Stimulated activated CD4-positive, alpha-beta T cell treated with anti-CD3 and anti-CD28 coated beads, Interleukin-2, amount 100 ng/mL, for 48 hours (primary cell): ENCODE measurements around the gene MCM7.
"Not testable (repeated sequence)": the region's sequence is repeated elsewhere in the genome, so short reads cannot be mapped to it uniquely, and the experiment has no call there.

ENCODE experiments used
- DNase-seq, 2 donors: peaks; one replicate each; pipeline ENCODE4 v3.0.0-alpha.2; 2020

The MCM7 gene

GRCh38 chr7:100101016-100101862 lies at the start of gene MCM7, which contains the start of gene AP4M1:
Gene MCM7, minus strand, starts transcription at chr7:100101397. Its CDS starts 103 bp downstream, at chr7:100101294.
Gene AP4M1, plus strand, starts transcription at chr7:100101643. Its CDS starts 72 bp downstream, at chr7:100101715.
- DNase-seq, result peak; percentile 96 to 97

GRCh38 chr7:100148559-100149328 lies 47.5 kb upstream of the MCM7 start, which contains the start of gene LAMTOR4:
Gene LAMTOR4, plus strand, starts transcription at chr7:100148918. Its CDS starts 55 bp downstream, at chr7:100148973.
- DNase-seq, result peak; percentile 94 to 95

- DNase-seq, result no peak
Observed at GRCh38 chr7:100148225-100148558, 47.0 kb upstream of the MCM7 start.

GRCh38 chr7:100147278-100147677 lies 46.1 kb upstream of the MCM7 start:
- DNase-seq, result no peak

GRCh38 chr7:100146350-100146749 lies 45.2 kb upstream of the MCM7 start:
- not testable (repeated sequence) for DNase-seq

GRCh38 chr7:100142461-100142860 lies 41.3 kb upstream of the MCM7 start:
- DNase-seq, result no peak

- no peak for DNase-seq
Observed at GRCh38 chr7:100141555-100141949, 40.4 kb upstream of the MCM7 start.

GRCh38 chr7:100137851-100138760 lies 36.9 kb upstream of the MCM7 start:
- no peak for DNase-seq

- peak; percentile 48 to 58 for DNase-seq
Observed at GRCh38 chr7:100132697-100133151, 31.5 kb upstream of the MCM7 start.

GRCh38 chr7:100132126-100132525 lies 30.9 kb upstream of the MCM7 start:
- no peak for DNase-seq

GRCh38 chr7:100130608-100131453 lies 29.6 kb upstream of the MCM7 start:
- DNase-seq, result peak; percentile 90 to 92

GRCh38 chr7:100130220-100130607 lies 29.0 kb upstream of the MCM7 start:
- not testable (repeated sequence) for DNase-seq

- DNase-seq, result no peak
Observed at GRCh38 chr7:100128637-100128963, 27.4 kb upstream of the MCM7 start.

GRCh38 chr7:100127866-100128636 lies 26.9 kb upstream of the MCM7 start:
- DNase-seq, result peak in 1 of 2 donors; percentile 10

- DNase-seq, result peak; percentile 89 to 93
Observed at GRCh38 chr7:100126931-100127865, 26.0 kb upstream of the MCM7 start, which contains the start of gene MBLAC1. Gene MBLAC1, plus strand, starts transcription at chr7:100126967. Its CDS starts 429 bp downstream, at chr7:100127396.

GRCh38 chr7:100126239-100126930 lies 25.2 kb upstream of the MCM7 start:
- DNase-seq, result no peak

- no peak for DNase-seq
Observed at GRCh38 chr7:100124301-100125230, 23.4 kb upstream of the MCM7 start.

GRCh38 chr7:100122568-100122967 lies 21.4 kb upstream of the MCM7 start:
- no peak for DNase-seq
